Cardiac fibroblast (primary cell): ENCODE measurements around the gene SPIRE2.
"Not testable (repeated sequence)": the region's sequence is repeated elsewhere in the genome, so short reads cannot be mapped to it uniquely, and the experiment has no call there.

Source experiments
- DNase-seq, 2 donors: peaks; one replicate each; pipeline versions ENCODE4 v3.0.0 to v3.0.0-alpha.2; 2010; ENCODE audit warnings: low read depth in 2 of 2
- H3K4me3 ChIP-seq, 2 donors: replicated peaks in 1 of 2; 1 replicate in 1 of 2; 2 replicates in 1 of 2; pipeline ENCODE4 v1.5.1; 2011; ENCODE audit warnings: low read depth in 2 of 2, low read length in 2 of 2, mild to moderate bottlenecking in 2 of 2, moderate library complexity in 1 of 2
- TF ChIP-seq, protein P1 (sequence below): IDR thresholded peaks from one replicate; pipeline ENCODE4 v1.5.1; 2011; ENCODE audit warnings: low read depth, mild to moderate bottlenecking, low read length, inconsistent platforms

The SPIRE2 gene

DNA sequence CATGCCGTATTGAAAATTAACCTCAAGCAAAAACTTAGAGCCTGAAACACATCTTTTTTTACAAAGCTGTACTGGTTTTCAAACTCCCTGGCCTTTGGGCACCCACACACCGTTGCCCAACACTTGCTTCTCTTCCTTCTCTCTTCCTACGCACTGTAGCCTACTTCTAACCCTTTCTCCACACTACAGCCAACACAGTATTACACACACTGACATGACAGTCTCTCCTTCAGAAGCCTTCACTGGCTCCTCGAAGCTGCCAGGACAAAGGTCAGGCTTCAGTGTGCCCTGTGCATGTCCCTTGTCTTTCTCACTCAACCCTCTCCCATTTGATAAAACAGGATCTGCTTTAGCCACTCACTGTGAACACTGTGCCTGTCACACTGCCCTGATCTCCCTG is 19.8 kb upstream of the SPIRE2 start:
- no peak overlapping the region for H3K4me3 ChIP-seq
- TF ChIP-seq, protein P1, sequence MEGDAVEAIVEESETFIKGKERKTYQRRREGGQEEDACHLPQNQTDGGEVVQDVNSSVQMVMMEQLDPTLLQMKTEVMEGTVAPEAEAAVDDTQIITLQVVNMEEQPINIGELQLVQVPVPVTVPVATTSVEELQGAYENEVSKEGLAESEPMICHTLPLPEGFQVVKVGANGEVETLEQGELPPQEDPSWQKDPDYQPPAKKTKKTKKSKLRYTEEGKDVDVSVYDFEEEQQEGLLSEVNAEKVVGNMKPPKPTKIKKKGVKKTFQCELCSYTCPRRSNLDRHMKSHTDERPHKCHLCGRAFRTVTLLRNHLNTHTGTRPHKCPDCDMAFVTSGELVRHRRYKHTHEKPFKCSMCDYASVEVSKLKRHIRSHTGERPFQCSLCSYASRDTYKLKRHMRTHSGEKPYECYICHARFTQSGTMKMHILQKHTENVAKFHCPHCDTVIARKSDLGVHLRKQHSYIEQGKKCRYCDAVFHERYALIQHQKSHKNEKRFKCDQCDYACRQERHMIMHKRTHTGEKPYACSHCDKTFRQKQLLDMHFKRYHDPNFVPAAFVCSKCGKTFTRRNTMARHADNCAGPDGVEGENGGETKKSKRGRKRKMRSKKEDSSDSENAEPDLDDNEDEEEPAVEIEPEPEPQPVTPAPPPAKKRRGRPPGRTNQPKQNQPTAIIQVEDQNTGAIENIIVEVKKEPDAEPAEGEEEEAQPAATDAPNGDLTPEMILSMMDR: no peak
- no peak for DNase-seq

DNA sequence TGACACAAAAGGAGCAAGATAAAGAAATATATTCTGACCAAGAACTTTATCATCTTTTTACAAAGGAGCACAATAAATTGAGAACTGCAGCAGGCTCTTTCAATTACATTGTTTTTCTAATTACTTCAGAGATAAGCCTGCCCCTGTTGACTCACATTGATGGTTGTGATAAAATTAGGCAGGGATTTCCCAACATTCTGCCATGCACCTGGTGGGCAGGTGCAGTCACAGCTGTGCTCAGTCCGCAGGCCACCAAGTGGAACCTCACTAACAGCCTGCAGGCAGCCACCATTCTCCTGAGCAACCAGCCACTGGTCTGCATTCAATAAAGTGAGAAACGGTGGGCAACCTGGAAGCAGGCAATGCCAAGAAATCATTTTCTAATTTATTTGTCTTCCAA is 17.0 kb upstream of the SPIRE2 start:
- DNase-seq: no peak
- no peak overlapping the region for H3K4me3 ChIP-seq
- TF ChIP-seq, protein P1: no peak

DNA sequence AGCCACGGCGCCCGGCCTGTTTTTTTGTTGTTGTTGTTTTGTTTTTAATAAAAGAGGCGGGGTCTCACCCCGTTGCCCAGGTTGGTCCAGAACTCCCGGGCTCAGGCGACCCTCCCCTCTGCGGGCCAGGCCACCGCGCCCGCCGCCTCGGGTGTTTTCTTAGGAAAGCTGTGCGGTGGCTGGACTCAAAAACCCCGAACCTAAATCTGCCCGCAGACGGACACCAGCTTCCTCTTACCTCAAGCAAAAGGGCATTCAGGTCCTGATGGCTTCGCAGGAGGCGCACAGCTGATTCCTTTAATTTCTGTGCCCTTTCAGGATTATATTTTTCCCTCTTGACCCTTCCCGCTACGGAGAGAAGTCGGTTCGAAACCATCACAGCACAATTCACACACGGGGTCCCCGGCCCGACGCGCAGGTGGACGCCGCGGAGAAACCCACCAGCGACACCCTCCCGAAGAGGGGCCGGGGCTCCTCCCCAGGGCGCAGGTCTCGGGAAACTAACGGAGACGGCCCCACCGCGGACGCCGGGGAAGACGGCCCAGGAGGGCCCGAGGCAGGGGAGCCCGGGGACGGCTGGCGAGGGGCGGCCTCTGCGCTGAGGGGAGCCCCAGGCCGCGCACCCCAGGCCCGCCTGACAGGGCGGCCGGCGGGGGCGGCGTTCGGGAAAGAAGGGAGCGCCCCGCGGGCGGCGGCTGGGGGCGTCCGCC is 12.5 kb upstream of the SPIRE2 start:
- H3K4me3 ChIP-seq: peak overlapping the region; percentile 63 to 79
- no peak for DNase-seq
- TF ChIP-seq, protein P1: no peak

DNA sequence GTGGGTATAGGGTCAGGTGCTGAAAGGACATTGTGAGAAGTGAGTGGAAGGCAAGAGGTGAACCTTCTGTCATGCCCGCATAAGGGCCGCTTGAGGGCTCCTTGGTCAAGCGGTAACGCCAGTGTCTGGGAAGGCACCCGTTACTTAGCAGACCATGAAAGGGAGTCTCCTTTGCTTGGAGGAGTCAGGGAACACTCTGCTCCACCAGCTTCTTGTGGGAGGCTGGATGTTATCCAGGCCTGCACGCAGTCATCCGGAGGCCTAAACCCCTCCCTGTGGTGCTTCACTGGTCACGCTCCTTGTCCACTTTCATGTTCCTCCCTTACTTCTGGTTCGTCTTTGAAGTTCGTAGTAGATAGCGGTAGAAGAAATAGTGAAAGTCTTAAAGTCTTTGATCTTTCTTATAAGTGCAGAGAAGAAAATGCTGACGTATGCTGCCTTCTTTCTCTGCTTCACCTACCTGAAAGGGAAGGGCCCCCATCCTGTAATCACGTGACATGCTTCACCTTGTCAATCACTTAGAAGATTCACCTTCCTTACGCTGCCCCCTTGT is 9.3 kb upstream of the SPIRE2 start:
- peak in 1 of 2 donors; percentile 34 for DNase-seq

DNA sequence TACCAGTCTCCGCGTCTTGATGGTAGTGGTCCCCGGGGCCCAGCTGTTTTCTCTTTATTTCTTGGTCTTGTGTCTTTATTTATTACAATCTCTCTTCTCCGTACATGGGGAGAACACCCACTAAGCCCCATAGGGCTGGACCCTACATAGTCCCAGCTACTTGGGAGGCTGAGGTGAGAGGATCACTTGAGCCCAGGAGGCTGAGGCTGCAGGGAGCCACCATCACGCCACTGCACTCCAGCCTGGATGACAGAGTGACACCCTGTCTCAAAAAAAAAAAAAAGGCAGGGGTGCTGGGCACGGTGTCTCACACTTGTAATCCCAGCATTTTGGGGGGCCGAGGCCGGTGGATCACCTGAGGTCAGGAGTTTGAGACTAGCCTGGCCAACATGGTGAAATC is 8.8 kb upstream of the SPIRE2 start:
- not testable (repeated sequence) for DNase-seq, H3K4me3 ChIP-seq

More for the DNA sequence above, 9.3 kb upstream of the SPIRE2 start:
- H3K4me3 ChIP-seq: not testable (repeated sequence)

DNA sequence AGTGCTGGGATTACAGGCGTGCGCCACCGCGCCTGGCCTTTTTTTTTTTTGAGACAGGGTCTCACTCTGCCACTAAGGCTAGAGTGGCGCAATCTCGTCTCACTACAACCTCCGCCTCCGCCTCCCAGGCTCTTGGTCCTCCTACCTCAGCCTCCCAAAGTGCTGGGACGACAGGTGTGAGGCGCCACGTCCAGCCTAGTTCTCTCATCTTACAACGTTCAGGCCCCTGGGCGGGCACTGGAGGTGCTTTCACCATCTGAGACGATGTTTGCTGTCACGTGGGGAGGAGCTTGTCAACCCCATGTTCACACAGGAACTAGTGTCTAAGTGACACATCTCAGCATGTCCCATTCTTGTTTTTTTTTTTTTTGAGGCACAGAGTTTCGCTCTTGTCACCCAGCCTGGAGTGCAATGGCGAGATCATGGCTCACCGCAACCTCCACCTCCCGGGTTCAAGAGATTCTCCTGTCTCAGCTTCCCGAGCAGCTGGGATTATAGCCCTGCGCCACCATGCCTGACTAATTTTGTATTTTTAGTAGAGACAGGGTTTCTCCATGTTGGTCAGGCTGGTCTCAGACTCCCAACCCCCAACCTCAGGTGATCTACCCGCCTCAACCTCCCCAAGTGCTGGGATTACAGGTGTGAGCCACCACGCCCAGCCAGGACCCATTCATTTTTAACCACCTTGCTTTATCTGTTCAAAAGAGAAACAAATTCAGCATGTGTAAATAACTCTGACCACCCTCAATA is 6.7 kb upstream of the SPIRE2 start:
- DNase-seq: no peak
- TF ChIP-seq, protein P1: no peak
- no peak overlapping the region for H3K4me3 ChIP-seq

DNA sequence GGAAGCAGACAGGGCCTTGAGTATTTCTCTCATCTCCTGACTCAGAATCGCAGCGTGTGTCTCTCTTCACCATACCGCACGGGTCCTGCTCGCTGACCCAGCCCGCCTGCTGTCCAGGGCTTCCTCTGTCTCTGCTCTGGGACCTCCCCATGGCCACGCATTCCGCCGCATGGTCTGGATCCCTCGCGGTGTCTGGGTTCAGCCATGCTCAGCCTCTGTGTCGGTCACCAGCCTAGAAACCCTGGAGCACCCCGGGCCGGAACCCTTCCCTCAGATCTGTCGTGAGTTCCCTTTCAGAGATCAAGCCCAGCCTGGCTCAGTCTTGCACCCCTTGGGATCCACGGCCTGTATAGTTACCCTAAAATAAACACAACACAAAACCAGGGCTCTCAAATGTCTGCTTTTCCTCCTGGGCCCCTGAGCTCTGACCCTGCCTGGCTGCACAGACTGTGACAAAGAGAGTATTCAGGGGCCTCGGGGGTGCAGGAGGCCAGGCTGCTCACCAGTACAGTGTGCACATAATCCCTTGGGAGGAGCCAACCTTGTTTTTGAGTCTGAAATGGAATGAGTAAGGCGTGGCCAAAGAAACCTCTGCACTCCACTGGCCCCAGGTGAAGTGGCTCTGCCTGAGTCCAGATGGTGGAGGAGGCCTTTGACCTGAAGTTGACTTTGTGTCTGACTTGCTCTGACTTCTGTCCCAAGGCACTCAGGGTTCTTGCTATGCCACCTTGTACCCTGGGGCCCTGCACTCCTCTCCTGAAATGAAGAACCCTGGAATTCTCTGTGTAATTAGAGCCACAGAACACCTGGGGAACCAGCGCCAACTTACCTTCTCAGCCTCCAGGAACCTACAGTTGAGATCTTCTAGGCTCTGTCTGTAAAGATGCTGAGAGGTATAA is 5.8 kb upstream of the SPIRE2 start:
- TF ChIP-seq, protein P1: no peak
- no peak overlapping the region for H3K4me3 ChIP-seq
- DNase-seq: no peak
